H1 (cell line): Measurements from ENCODE around the gene USP8. TPM values are rescaled to one million over a fixed set of nuclear protein-coding genes. Genes with fewer than 3 reads are reported as not detected.
"Not testable (repeated sequence)": the region's sequence is repeated elsewhere in the genome, so short reads cannot be mapped to it uniquely, and the experiment has no call there.

Source experiments
- CTCF ChIA-PET: fragments of 300-600 bp; sonication (Branson Sonifier 250); formaldehyde crosslinking; loops from one replicate; lab custom pipeline; 2021; ENCODE audit not compliant: partially characterized antibody; lab: Charles Lee
- POLR2A ChIA-PET: fragments of 300-600 bp; sonication (Branson Sonifier 250); formaldehyde crosslinking; loops from one replicate; lab custom pipeline; 2021; ENCODE audit warnings: inconsistent platforms; ENCODE audit not compliant: partially characterized antibody; lab: Charles Lee
- DNase-seq, 2 experiments: peaks; one replicate each; pipeline versions ENCODE4 v3.0.0 to v3.0.0-alpha.2; 2010 to 2022; ENCODE audit warnings: low spot score in 2 of 2, low read depth in 1 of 2, mixed read lengths in 1 of 2
- FAIRE-seq: peaks from 2 replicates; lab custom pipeline; 2011; peaks lifted over from hg19 to GRCh38; lab: Jason Lieb, UNC
- H2AFZ ChIP-seq: 2 replicates; pipeline ENCODE4 v1.8.1; 2012; ENCODE audit warnings: low read length, inconsistent platforms
- H2AK5ac ChIP-seq: 2 replicates; pipeline ENCODE4 v1.6.1; 2013; ENCODE audit warnings: low read depth, low read length
- H2BK120ac ChIP-seq: replicated peaks from 2 replicates; pipeline ENCODE3; 2013; ENCODE audit warnings: low read depth, low read length, inconsistent platforms
- H2BK12ac ChIP-seq: 2 replicates; pipeline ENCODE4 v1.6.1; 2013; ENCODE audit warnings: low read depth, low read length
- H2BK15ac ChIP-seq: 2 replicates; pipeline ENCODE4 v1.6.1; 2013; ENCODE audit warnings: low read length
- H2BK20ac ChIP-seq: 2 replicates; pipeline ENCODE4 v1.6.1; 2013; ENCODE audit warnings: low read length
- H2BK5ac ChIP-seq: 2 replicates; pipeline ENCODE4 v1.6.1; 2013; ENCODE audit warnings: low read depth, low read length
- H3K14ac ChIP-seq: 2 replicates; pipeline ENCODE4 v1.6.1; 2013; ENCODE audit warnings: inconsistent platforms; ENCODE audit not compliant: insufficient read length
- H3K18ac ChIP-seq: 2 replicates; pipeline ENCODE4 v1.6.1; 2013; ENCODE audit warnings: low read length; ENCODE audit errors: extremely low read depth
- H3K23ac ChIP-seq: 2 replicates; pipeline ENCODE4 v1.6.1; 2013; ENCODE audit warnings: inconsistent platforms; ENCODE audit not compliant: insufficient read length
- H3K23me2 ChIP-seq: 2 replicates; pipeline ENCODE4 v1.6.1; 2013; ENCODE audit warnings: low read depth, low read length
- H3K27ac ChIP-seq: 2 replicates; pipeline ENCODE4 v1.6.1; 2011; ENCODE audit warnings: low read depth, low read length, inconsistent platforms
- H3K27me3 ChIP-seq, 4 experiments: replicated peaks in 1 of 4; 1 replicate in 1 of 4; 2 replicates in 3 of 4; pipeline versions ENCODE4 v1.6.1 to v1.8.1; 2011 to 2013; ENCODE audit warnings: low read length in 3 of 4, mild to moderate bottlenecking in 3 of 4, inconsistent platforms in 2 of 4, mixed read lengths in 2 of 4, moderate library complexity in 1 of 4; ENCODE audit not compliant: control insufficient read depth in 3 of 4, insufficient read depth in 3 of 4; ENCODE audit errors: extremely low read depth in 1 of 4
- H3K36me3 ChIP-seq, 4 experiments: 2 replicates each; pipeline versions ENCODE4 v1.6.1 to v1.8.1; 2011 to 2013; ENCODE audit warnings: mild to moderate bottlenecking in 4 of 4, low read length in 3 of 4, moderate library complexity in 2 of 4, control low read depth in 1 of 4, inconsistent platforms in 1 of 4; ENCODE audit not compliant: insufficient read depth in 4 of 4, control insufficient read depth in 2 of 4
- H3K4ac ChIP-seq: replicated peaks from 2 replicates; pipeline ENCODE3; 2013; ENCODE audit warnings: low read length, low read depth, mixed read lengths, inconsistent platforms; ENCODE audit not compliant: insufficient read length
- H3K4me1 ChIP-seq, 4 experiments: replicated peaks in 1 of 4; 1 replicate in 1 of 4; 2 replicates in 3 of 4; pipeline versions ENCODE4 v1.6.1 to v1.8.1; 2011 to 2013; ENCODE audit warnings: low read length in 3 of 4, inconsistent platforms in 2 of 4, mixed read lengths in 1 of 4; ENCODE audit not compliant: insufficient read depth in 4 of 4, control insufficient read depth in 3 of 4
- H3K4me2 ChIP-seq, 2 experiments: 2 replicates each; pipeline versions ENCODE4 v1.6.1 to v1.8.1; 2011 to 2013; ENCODE audit warnings: low read depth in 2 of 2, low read length in 2 of 2, control low read depth in 1 of 2, inconsistent platforms in 1 of 2, mild to moderate bottlenecking in 1 of 2; ENCODE audit not compliant: insufficient read depth in 1 of 2
- H3K4me3 ChIP-seq, 4 experiments: fragments of 200-600, 300-600 bp in 1 of 4; sonication (generic), shearing (Covaris generic), sonication (Bioruptor Twin) in 1 of 4; 2 replicates each; pipeline versions ENCODE4 v1.5.1 to v1.8.1; 2011 to 2016; ENCODE audit warnings: low read length in 4 of 4, low read depth in 3 of 4, control low read depth in 2 of 4, inconsistent platforms in 2 of 4, mild to moderate bottlenecking in 2 of 4, mixed read lengths in 1 of 4, moderate library complexity in 1 of 4; ENCODE audit not compliant: insufficient read depth in 2 of 4; ENCODE audit errors: extremely low read depth in 1 of 4
- H3K56ac ChIP-seq: replicated peaks from 2 replicates; pipeline ENCODE3; 2013; ENCODE audit warnings: low read depth, mild to moderate bottlenecking, mixed read lengths, low read length, inconsistent platforms; ENCODE audit not compliant: insufficient read length
- H3K79me1 ChIP-seq: 2 replicates; pipeline ENCODE4 v1.6.1; 2013; ENCODE audit warnings: low read depth, low read length, control low read depth
- H3K79me2 ChIP-seq, 2 experiments: 2 replicates each; pipeline versions ENCODE4 v1.6.1 to v1.8.1; 2012 to 2013; ENCODE audit warnings: low read length in 2 of 2, mild to moderate bottlenecking in 2 of 2, inconsistent platforms in 1 of 2; ENCODE audit not compliant: insufficient read depth in 2 of 2, control insufficient read depth in 1 of 2
- H3K9ac ChIP-seq, 4 experiments: replicated peaks in 1 of 4; 1 replicate in 1 of 4; 2 replicates in 3 of 4; pipeline versions ENCODE4 v1.6.1 to v1.8.1; 2011 to 2013; ENCODE audit warnings: low read depth in 3 of 4, low read length in 3 of 4, control low read depth in 2 of 4, mild to moderate bottlenecking in 2 of 4, moderate library complexity in 2 of 4, inconsistent platforms in 1 of 4; ENCODE audit errors: extremely low read depth in 1 of 4
- H3K9me3 ChIP-seq, 2 experiments: 2 replicates each; pipeline versions ENCODE4 v1.6.1 to v1.8.1; 2012 to 2013; ENCODE audit warnings: mild to moderate bottlenecking in 2 of 2, moderate library complexity in 2 of 2, control low read depth in 1 of 2, inconsistent platforms in 1 of 2, low read depth in 1 of 2, low read length in 1 of 2, mixed read lengths in 1 of 2; ENCODE audit not compliant: insufficient read depth in 2 of 2
- H4K20me1 ChIP-seq, 2 experiments: replicated peaks in 1 of 2; 2 replicates each; pipeline versions ENCODE3 to v1.8.1; 2011 to 2013; ENCODE audit warnings: inconsistent platforms in 2 of 2, low read length in 2 of 2, mild to moderate bottlenecking in 1 of 2; ENCODE audit not compliant: insufficient read depth in 2 of 2, control insufficient read depth in 1 of 2
- H4K5ac ChIP-seq: 2 replicates; pipeline ENCODE4 v1.6.1; 2013; ENCODE audit warnings: low read length, low read depth, mixed read lengths, inconsistent platforms; ENCODE audit not compliant: insufficient read length
- H4K8ac ChIP-seq: 2 replicates; pipeline ENCODE4 v1.8.0; 2013; ENCODE audit warnings: mild to moderate bottlenecking, moderate library complexity, low read length, inconsistent platforms; ENCODE audit not compliant: insufficient read depth; ENCODE audit errors: extremely low read depth
- H4K91ac ChIP-seq: replicated peaks from 2 replicates; pipeline ENCODE3; 2013; ENCODE audit warnings: low read length, mixed read lengths, inconsistent platforms; ENCODE audit not compliant: insufficient read length
- whole genome bisulfite sequencing, 2 experiments: shearing (Covaris generic) in 1 of 2; methylation state at CpG; one replicate each; pipeline versions ENCODE4 v1.1.6 to v1.1.7; 2013 to 2015; ENCODE audit warnings: low lambda C conversion rate in 2 of 2, mixed read lengths in 2 of 2, inconsistent platforms in 1 of 2, low coverage in 1 of 2, missing lambda C conversion rate in 1 of 2; ENCODE audit not compliant: insufficient replicate concordance in 2 of 2, insufficient coverage in 1 of 2, insufficient read length in 1 of 2; ENCODE audit errors: extremely low coverage in 1 of 2, missing lambda C conversion rate in 1 of 2; 5-methylcytosine and 5-hydroxymethylcytosine counted together
- polyA plus RNA-seq, 7 experiments: library from polyadenylated mRNA; depleted of rRNA in 3 of 7; stranded (reverse) in 5 of 7; unstranded in 2 of 7; fragments of >200 nt in 5 of 7; fragments of 200-250 nt in 2 of 7; gene quantifications; 1 replicate in 5 of 7; 2 replicates in 1 of 7; 4 replicates in 1 of 7; pipeline versions ENCODE4 v1.2.1 to v1.2.3, GENCODE V29; 2011 to 2013; ENCODE audit warnings: missing spikeins in 2 of 7, mixed read lengths in 2 of 7
- total RNA-seq: library from RNA; stranded (reverse); fragmentation: NEBNext Ultra II Directional; extraction: Animal tissue kit (Norgen Biotek cat#: 25700); gene quantifications from 2 replicates; pipeline ENCODE4 v1.2.1, GENCODE V29; 2021

USP8 gene
- total and polyA plus RNA-seq, 2 of the 8 experiments (the other 6 are each of a cell fraction or from before 2014, with no cell fraction given) = 19.9 to 66.2 TPM

- H3K23ac ChIP-seq, H4K20me1 ChIP-seq, POLR2A ChIA-PET, H2AFZ ChIP-seq, H3K27me3 ChIP-seq, H3K27ac ChIP-seq, H4K91ac ChIP-seq, H3K4ac ChIP-seq, H2BK12ac ChIP-seq, H3K9ac ChIP-seq, H2BK120ac ChIP-seq, H3K36me3 ChIP-seq, H2AK5ac ChIP-seq, H4K5ac ChIP-seq, H3K23me2 ChIP-seq, H3K18ac ChIP-seq, H3K14ac ChIP-seq, H3K56ac ChIP-seq, H3K79me1 ChIP-seq, H3K4me1 ChIP-seq, H4K8ac ChIP-seq, CTCF ChIA-PET, H3K9me3 ChIP-seq, DNase-seq, H2BK15ac ChIP-seq, H2BK5ac ChIP-seq, FAIRE-seq, H2BK20ac ChIP-seq: not testable (repeated sequence)
- Histone ChIP-seq H3K79me2 (peaks cover 16 to 63% of the 10 kb centered on the region in 2 experiments), H3K4me2 (peak overlapping the region; percentile 72 to 85; a peak in 3 of 4 replicates), H3K4me3 (peak overlapping the region in 2 of 4 experiments; percentile 87 to 95; a peak in 3 of 8 replicates)
- 86% methylated on average over 17 of the region's 17 CpGs; no CpG with 5 or more reads in 1 of the 2 experiments for WGBS, 2 experiments
These were observed 1.6 kb downstream of the USP8 start for GRCh38 chr15:50425678-50426246.
